OCI-LY1 (cell line): Measurements from ENCODE around the gene RAB24.
A peak's percentile ranks its signal among the peaks of the same experiment; 100 is the strongest.

Experiments used
- H2AFZ ChIP-seq: fragments of 200-600 bp; sonication (generic), shearing (Covaris generic); 2 replicates; pipeline ENCODE4 v1.6.0; 2014; ENCODE audit warnings: antibody characterized with exemption, mild to moderate bottlenecking, low read length
- H3F3A ChIP-seq: fragments of 200-600 bp; sonication (generic), shearing (Covaris generic); 2 replicates; pipeline ENCODE4 v1.6.0; 2014; ENCODE audit warnings: mild to moderate bottlenecking, antibody characterized with exemption, low read length, moderate library complexity; ENCODE audit not compliant: insufficient read depth
- H3K27ac ChIP-seq: fragments of 200-600 bp; sonication (generic); 2 replicates; pipeline ENCODE4 v1.5.1; 2014; ENCODE audit warnings: low read length, mixed run types, mild to moderate bottlenecking, low read depth; ENCODE audit not compliant: poor library complexity, severe bottlenecking
- H3K27me3 ChIP-seq: fragments of 200-600 bp; sonication (generic); 2 replicates; pipeline ENCODE4 v1.6.0; 2014; ENCODE audit warnings: antibody characterized with exemption, mild to moderate bottlenecking, low read length, moderate library complexity; ENCODE audit not compliant: insufficient read depth
- H3K36me3 ChIP-seq: fragments of 200-600 bp; sonication (generic); 2 replicates; pipeline ENCODE4 v1.6.1; 2014; ENCODE audit warnings: mild to moderate bottlenecking, antibody characterized with exemption, low read length, moderate library complexity, mixed read lengths; ENCODE audit not compliant: insufficient read depth
- H3K4me1 ChIP-seq: fragments of 200-600 bp; sonication (generic); 2 replicates; pipeline ENCODE4 v1.5.1; 2014; ENCODE audit warnings: mild to moderate bottlenecking, low read length, moderate library complexity; ENCODE audit not compliant: insufficient read depth, severe bottlenecking
- H3K4me2 ChIP-seq: fragments of 200-600 bp; sonication (generic), shearing (Covaris generic); 2 replicates; pipeline ENCODE4 v1.6.1; 2014; ENCODE audit warnings: low read length
- H3K4me3 ChIP-seq: fragments of 200-600 bp; sonication (generic); 2 replicates; pipeline ENCODE4 v1.5.1; 2014; ENCODE audit warnings: low read length, low read depth, mild to moderate bottlenecking, mixed read lengths; ENCODE audit not compliant: poor library complexity, severe bottlenecking
- H3K79me2 ChIP-seq: fragments of 200-600 bp; shearing (Covaris generic); 2 replicates; pipeline ENCODE4 v1.6.1; 2016; ENCODE audit warnings: mixed run types, low read length, mixed read lengths; ENCODE audit not compliant: insufficient read depth
- H3K9ac ChIP-seq: fragments of 200-600 bp; sonication (generic), shearing (Covaris generic); 2 replicates; pipeline ENCODE4 v1.6.1; 2014; ENCODE audit warnings: mild to moderate bottlenecking, low read length, mixed read lengths
- H3K9me2 ChIP-seq: fragments of 200-600 bp; sonication (generic), shearing (Covaris generic); 2 replicates; pipeline ENCODE4 v1.6.1; 2014; ENCODE audit warnings: low read depth, mild to moderate bottlenecking, low read length, mixed read lengths
- H3K9me3 ChIP-seq: fragments of 200-600 bp; shearing (Covaris generic); 2 replicates; pipeline ENCODE4 v1.6.1; 2014; ENCODE audit warnings: low read length, mixed read lengths
- H4K20me1 ChIP-seq: fragments of 200-600 bp; sonication (generic), shearing (Covaris generic); 2 replicates; pipeline ENCODE4 v1.6.0; 2016; ENCODE audit warnings: mild to moderate bottlenecking, low read length; ENCODE audit not compliant: insufficient read depth
- CTCF ChIP-seq: fragments of 200-600 bp; sonication (generic), shearing (Covaris generic); IDR thresholded peaks from 2 replicates; pipeline ENCODE4 v1.5.1; 2017; ENCODE audit warnings: mild to moderate bottlenecking, antibody characterized with exemption, low read length, moderate library complexity, mixed read lengths
- EZH2 ChIP-seq: fragments of 200-600 bp; sonication (generic), shearing (Covaris generic); IDR thresholded peaks from 2 replicates; pipeline ENCODE4 v1.8.0; 2017; ENCODE audit warnings: borderline replicate concordance, mixed run types, mild to moderate bottlenecking, antibody characterized with exemption, low read length, moderate library complexity, mixed read lengths

RAB24 gene

GRCh38 chr5:177319913-177320588 lies 16.5 kb upstream of the RAB24 start:
- Histone ChIP-seq H3K36me3 (peaks cover 10% of the 10 kb centered on the region), H4K20me1 (no peaks in the 10 kb centered on the region), H3K9ac (no peak overlapping the region), H3K27ac (no peak overlapping the region), H3F3A (no peaks in the 10 kb centered on the region), H3K4me3 (no peak overlapping the region), H3K4me2 (no peak overlapping the region), H3K79me2 (no peaks in the 10 kb centered on the region), H3K27me3 (no peaks in the 10 kb centered on the region), H3K4me1 (no peaks in the 10 kb centered on the region), H2AFZ (no peak overlapping the region), H3K9me2 (no peaks in the 10 kb centered on the region), H3K9me3 (peaks cover 10% of the 10 kb centered on the region)
- TF ChIP-seq EZH2 (no peak), CTCF (no peak)

GRCh38 chr5:177317959-177318377 lies 14.4 kb upstream of the RAB24 start:
- Histone ChIP-seq H4K20me1 (no peaks in the 10 kb centered on the region), H3K79me2 (no peaks in the 10 kb centered on the region), H3K36me3 (peaks cover 10% of the 10 kb centered on the region), H3K27ac (no peak overlapping the region), H3K4me1 (peaks cover 3% of the 10 kb centered on the region), H3K4me3 (no peak overlapping the region), H3K9me2 (no peaks in the 10 kb centered on the region), H3F3A (no peaks in the 10 kb centered on the region), H3K9me3 (peaks cover 10% of the 10 kb centered on the region), H2AFZ (no peak overlapping the region), H3K4me2 (no peak overlapping the region), H3K9ac (no peak overlapping the region), H3K27me3 (no peaks in the 10 kb centered on the region)
- peak; percentile 95 for TF ChIP-seq CTCF
- no peak for TF ChIP-seq EZH2

- no peak overlapping the region for H3K4me2 ChIP-seq
- H3K9me3 ChIP-seq: peaks cover 10% of the 10 kb centered on the region
- H3K79me2 ChIP-seq: no peaks in the 10 kb centered on the region
- no peaks in the 10 kb centered on the region for H3K27me3 ChIP-seq
- no peak overlapping the region for H3K9ac ChIP-seq
- no peak overlapping the region for H2AFZ ChIP-seq
- TF ChIP-seq EZH2: no peak
- no peak for TF ChIP-seq CTCF
- no peaks in the 10 kb centered on the region for H3F3A ChIP-seq
- peaks cover 10% of the 10 kb centered on the region for H3K4me1 ChIP-seq
- no peaks in the 10 kb centered on the region for H3K9me2 ChIP-seq
- H4K20me1 ChIP-seq: no peaks in the 10 kb centered on the region
- H3K36me3 ChIP-seq: peaks cover 10% of the 10 kb centered on the region
- H3K27ac ChIP-seq: no peak overlapping the region
- no peak overlapping the region for H3K4me3 ChIP-seq
These were observed 12.5 kb upstream of the RAB24 start for GRCh38 chr5:177316005-177316404.
